ENCODE data around the gene NAA38. TPM values are rescaled to one million over a fixed set of nuclear protein-coding genes. Genes with fewer than 3 reads are reported as not detected.

The NAA38 gene
- polyA plus RNA-seq, 1 donor = 42.8 TPM

DNA sequence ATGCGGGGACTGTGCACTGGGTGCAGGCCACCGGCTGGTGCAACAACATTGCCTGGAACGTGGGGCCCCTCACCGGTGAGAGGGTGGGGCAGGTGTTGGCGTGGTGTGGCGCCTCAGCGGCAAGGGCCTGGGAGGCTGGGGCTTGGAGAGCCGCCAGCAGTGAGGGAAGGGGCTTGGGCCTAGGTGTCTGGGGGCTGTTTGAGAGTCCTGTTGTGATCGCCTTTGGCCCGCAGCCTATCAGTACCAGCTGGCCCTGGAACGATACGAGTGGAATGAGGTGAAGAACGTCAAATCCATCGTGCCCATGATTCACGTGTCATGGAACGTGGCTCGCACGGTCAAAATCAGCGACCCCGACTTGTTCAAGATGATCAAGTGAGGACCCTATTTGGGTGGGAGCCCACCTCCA is 5.1 kb downstream of the NAA38 start:
- no peak for DNase-seq

DNA sequence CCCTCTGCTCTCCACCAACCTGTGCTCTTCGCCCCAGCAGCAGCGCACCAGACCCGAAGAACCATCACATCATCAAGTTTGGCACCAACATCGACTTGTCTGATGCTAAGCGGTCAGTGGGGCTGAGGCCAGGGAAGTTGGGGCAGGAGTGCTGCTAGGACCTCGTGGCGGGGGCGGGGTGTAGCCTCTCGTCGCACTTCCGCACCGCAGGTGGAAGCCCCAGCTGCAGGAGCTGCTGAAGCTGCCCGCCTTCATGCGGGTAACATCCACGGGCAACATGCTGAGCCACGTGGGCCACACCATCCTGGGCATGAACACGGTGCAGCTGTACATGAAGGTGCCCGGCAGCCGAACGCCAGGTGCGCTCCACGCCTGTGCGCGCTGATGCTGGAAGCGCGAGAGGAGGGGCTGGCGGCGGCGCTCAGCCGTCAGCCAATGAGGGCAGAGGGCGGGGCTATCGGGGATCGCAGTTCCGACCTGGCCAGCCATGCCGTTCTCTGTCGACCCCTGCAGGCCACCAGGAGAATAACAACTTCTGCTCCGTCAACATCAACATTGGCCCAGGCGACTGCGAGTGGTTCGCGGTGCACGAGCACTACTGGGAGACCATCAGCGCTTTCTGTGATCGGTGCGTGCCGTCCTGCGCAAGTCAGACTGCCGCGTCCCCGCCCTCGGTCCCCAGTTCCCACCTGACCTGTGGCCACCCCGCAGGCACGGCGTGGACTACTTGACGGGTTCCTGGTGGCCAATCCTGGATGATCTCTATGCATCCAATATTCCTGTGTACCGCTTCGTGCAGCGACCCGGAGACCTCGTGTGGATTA is 5.7 kb downstream of the NAA38 start:
- peak; percentile 90 for DNase-seq

DNA sequence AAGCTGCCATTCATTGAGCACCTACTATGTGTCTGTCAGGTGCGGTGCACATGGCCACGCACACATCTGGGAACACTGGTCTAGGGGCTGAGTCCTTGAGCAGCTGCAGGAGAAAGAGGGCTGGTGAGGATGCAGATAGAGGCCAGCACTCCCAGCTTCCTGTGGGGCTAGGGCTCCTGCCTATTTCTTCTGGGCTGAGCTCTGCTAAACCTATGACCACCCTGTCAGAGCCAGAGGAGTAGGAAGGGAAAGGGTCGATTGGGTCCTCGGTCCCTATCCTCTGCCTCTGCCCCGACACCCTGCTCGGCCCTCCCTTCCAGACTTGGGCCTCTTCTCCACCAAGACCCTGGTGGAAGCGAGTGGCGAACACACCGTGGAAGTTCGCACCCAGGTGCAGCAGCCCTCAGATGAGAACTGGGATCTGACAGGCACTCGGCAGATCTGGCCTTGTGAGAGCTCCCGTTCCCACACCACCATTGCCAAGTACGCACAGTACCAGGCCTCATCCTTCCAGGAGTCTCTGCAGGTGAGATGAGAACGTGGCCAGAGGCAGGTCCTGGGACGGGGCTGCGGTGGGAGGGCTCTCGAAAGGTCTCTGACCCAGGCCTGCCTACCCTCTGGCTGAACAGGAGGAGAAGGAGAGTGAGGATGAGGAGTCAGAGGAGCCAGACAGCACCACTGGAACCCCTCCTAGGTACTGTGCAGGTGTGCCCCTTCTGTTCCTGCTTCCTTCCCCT is 6.5 kb downstream of the NAA38 start:
- DNase-seq = no peak

GRCh38 chr17:7849751-7850504 is 7.4 kb downstream of the NAA38 start:
- DNase-seq = no peak

DNA sequence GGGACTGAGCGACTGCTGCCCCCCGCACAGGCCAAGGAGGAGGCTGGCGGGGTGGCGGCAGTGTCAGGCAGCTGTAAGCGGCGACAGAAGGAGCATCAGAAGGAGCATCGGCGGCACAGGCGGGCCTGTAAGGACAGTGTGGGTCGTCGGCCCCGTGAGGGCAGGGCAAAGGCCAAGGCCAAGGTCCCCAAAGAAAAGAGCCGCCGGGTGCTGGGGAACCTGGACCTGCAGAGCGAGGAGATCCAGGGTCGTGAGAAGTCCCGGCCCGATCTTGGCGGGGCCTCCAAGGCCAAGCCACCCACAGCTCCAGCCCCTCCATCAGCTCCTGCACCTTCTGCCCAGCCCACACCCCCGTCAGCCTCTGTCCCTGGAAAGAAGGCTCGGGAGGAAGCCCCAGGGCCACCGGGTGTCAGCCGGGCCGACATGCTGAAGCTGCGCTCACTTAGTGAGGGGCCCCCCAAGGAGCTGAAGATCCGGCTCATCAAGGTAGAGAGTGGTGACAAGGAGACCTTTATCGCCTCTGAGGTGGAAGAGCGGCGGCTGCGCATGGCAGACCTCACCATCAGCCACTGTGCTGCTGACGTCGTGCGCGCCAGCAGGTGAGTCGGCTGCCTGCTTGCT is 8.1 kb downstream of the NAA38 start:
- no peak for DNase-seq

- no peak for DNase-seq
These were observed 8.6 kb downstream of the NAA38 start for GRCh38 chr17:7848739-7849129.

GRCh38 chr17:7848131-7848579 is 9.2 kb downstream of the NAA38 start:
- no peak for DNase-seq

DNA sequence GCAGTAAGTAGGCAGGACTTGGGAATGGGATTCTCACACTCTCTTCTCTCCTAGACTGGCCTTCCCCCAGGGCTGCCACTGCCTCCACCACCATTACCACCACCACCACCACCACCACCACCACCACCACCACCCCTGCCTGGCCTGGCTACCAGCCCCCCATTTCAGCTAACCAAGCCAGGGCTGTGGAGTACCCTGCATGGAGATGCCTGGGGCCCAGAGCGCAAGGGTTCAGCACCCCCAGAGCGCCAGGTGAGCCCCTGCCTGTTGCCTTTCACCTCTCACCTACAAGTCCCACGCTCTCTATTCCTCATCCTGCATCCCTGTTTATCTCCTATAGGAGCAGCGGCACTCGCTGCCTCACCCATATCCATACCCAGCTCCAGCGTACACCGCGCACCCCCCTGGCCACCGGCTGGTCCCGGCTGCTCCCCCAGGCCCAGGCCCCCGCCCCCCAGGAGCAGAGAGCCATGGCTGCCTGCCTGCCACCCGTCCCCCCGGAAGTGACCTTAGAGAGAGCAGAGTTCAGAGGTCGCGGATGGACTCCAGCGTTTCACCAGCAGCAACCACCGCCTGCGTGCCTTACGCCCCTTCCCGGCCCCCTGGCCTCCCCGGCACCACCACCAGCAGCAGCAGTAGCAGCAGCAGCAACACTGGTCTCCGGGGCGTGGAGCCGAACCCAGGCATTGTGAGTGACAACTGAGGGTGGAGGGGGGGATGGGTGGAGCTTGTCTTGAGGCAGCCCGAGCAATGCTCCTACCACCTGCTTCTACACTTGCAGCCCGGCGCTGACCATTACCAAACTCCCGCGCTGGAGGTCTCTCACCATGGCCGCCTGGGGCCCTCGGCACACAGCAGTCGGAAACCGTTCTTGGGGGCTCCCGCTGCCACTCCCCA is 10.3 kb downstream of the NAA38 start:
- no peak for DNase-seq

DNA sequence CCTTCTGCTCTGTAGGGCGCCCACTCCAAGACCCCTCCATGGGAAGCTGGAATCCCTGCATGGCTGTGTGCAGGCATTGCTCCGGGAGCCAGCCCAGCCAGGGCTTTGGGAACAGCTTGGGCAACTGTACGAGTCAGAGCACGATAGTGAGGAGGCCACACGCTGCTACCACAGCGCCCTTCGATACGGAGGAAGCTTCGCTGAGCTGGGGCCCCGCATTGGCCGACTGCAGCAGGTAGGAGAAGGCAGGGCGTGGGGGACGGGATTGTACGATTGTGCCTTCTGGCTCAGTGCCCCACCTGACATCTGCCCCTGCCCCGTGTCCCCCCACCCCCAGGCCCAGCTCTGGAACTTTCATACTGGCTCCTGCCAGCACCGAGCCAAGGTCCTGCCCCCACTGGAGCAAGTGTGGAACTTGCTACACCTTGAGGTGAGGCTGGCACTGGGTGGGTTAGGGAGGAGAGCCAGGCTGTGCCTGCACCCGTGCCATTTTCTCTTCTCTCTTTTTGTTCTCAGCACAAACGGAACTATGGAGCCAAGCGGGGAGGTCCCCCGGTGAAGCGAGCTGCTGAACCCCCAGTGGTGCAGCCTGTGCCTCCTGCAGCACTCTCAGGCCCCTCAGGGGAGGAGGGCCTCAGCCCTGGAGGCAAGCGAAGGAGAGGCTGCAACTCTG is 11.2 kb downstream of the NAA38 start:
- DNase-seq = no peak

GRCh38 chr17:7845359-7846062 is 11.8 kb downstream of the NAA38 start:
- DNase-seq = no peak

GRCh38 chr17:7844292-7845154 is 12.8 kb downstream of the NAA38 start:
- peak; percentile 92 for DNase-seq

- peak; percentile 84 for DNase-seq
These were observed 13.6 kb downstream of the NAA38 start for GRCh38 chr17:7843536-7844291.

- no peak for DNase-seq
These were observed 14.2 kb downstream of the NAA38 start for GRCh38 chr17:7843257-7843535.

DNA sequence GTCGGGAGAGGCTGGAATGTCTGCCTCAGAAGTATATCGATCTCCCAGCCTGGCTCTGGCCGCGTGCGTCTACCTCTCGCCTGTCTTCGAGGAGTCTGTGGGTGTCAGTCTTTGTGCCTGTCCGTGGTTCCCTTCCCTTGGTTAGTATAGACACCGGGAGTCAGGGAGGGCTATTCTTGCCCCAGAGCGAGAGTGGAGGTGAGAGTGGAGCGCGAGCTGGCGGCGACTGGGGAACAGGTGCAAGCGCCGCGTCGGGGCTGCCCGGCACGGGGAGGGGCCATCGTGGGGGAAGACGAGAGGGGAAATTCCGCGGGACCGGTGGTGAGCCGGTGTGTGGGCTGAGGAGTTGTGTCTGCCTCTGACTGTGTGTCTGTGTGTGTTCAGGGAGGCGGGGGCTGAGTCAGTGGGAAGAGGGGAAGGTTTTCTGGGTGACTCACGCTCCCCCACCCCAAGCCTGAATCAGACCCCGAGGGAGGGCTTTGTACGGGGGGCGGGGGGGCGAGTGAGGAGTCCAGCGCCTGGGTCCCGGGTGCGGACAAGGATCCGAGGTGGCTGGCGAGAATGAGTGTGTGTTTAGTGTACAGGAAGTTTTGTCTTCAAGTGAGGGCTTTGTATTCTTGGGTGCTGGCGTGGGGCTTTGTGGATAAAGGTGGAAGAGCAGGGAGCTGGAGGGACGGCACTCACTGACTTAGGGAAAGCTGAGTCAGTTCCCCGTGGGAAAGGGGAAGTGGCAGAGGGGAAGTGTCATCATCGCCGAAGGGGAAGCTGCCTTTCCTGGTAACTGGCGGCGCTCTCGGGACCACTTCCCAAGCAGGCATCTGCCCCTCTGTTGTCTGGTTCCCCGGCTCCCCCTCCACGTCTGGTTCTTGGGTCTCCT is 14.7 kb downstream of the NAA38 start:
- DNase-seq = peak; percentile 71

DNA sequence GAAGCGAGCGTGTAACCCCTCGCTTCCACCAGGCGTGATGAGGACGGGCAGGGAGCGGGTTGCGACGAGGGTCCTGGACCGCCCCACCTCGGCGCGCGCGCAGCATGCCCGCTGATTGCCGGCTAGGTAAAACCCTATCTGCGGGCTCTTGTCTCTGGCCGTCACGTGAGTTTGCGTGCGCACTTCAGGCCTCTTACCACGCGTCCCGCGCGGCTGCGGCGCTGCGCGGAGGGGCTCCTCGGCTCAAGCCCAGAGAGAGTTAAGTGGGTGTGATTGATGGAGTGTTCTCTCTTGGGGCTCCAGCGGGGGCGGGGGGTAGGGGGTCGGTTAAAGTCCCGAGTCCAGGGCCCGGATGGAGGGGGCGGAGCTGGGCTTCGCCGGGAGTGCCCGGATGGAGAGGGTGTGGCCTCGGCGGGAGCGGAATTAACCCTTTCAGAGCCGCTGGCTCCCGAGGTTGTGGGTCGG is 15.4 kb downstream of the NAA38 start:
- peak; percentile 92 for DNase-seq

DNA sequence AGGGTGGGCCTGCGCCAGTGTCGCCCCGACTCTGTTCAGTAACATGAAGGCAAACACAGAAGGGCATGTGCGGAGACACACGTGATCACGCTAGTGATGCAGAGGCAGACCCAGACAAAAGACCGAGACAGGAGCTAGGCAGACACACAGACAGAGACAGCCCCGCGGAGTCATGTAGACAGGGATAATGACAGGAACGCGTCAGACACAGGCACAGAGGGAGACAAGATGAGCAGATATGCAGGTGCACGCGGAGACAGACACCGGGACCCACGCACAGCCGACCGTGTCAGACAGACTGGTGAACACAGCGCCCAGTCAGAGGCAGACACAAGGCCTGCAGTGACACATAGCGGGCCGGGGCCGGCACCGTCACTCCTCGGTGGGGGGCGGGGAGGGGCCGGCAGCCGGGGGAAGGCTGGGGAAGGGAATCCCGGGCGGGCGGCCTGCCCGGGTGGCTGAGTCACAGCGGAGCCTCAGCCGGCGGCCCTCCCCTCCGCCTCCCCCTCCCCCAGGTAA is 15.9 kb downstream of the NAA38 start:
- DNase-seq = peak; percentile 90

DNA sequence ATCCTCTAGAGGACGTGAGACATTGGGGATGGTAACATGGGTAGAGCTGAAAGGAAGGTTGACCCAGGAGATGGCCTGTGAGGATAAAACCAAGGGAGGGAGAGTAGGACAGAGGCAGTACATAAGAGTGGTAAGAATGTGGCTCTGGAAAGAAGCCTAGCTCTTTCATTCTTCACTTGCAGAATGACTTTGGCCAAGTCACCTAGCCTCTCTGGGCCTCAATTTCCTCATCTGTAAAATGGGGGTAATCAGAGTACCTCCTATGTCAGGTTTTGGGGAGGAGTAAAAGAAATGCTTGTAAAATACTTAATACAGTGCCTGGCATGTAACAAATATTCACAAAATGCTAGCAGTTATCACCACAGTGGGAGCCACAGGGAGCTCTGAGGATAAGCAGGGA is 16.5 kb downstream of the NAA38 start:
- no peak for DNase-seq

Measured in hindlimb muscle (tissue), 1 donor.